HepG2 (cell line): ENCODE results near the gene ZNF697. TPM values are rescaled to one million over a fixed set of nuclear protein-coding genes. Genes with fewer than 3 reads are reported as not detected.
A peak's percentile ranks its signal among the peaks of the same experiment; 100 is the strongest.

Experiments
- MLLT10 ChIP-seq: sonication (generic); formaldehyde crosslinking; IDR thresholded peaks from 2 replicates; pipeline ENCODE4 v1.4.0; 2020; ENCODE audit warnings: missing genetic modification reagents
- POLR2AphosphoS2 ChIP-seq: IDR thresholded peaks from 2 replicates; pipeline ENCODE4 v1.6.1; 2011; ENCODE audit warnings: low read depth, low read length, improper control_type of control experiment
- SRY ChIP-seq: sonication (generic); formaldehyde crosslinking; IDR thresholded peaks from 2 replicates; pipeline ENCODE4 v1.8.0; 2022; ENCODE audit warnings: mild to moderate bottlenecking, missing genetic modification reagents
- ZNF136 ChIP-seq: sonication (generic); formaldehyde crosslinking; IDR thresholded peaks from 2 replicates; pipeline ENCODE4 v1.8.1; 2022; ENCODE audit warnings: low read depth, mild to moderate bottlenecking, moderate library complexity, missing genetic modification reagents
- ZNF264 ChIP-seq: sonication (generic); formaldehyde crosslinking; IDR thresholded peaks from 2 replicates; pipeline ENCODE4 v1.4.0; 2020; ENCODE audit warnings: missing genetic modification reagents
- ZNF329 ChIP-seq: sonication (generic); formaldehyde crosslinking; IDR thresholded peaks from 2 replicates; pipeline ENCODE4 v1.9.0; 2021; ENCODE audit warnings: low read depth, mild to moderate bottlenecking, missing genetic modification reagents
- ZNF503 ChIP-seq: sonication (generic); formaldehyde crosslinking; IDR thresholded peaks from 2 replicates; pipeline ENCODE4 v1.4.0; 2020; ENCODE audit warnings: missing genetic modification reagents
- ZNF589 ChIP-seq: sonication (generic); formaldehyde crosslinking; conservative IDR thresholded peaks from 2 replicates; pipeline ENCODE4 v1.8.0; 2022; ENCODE audit warnings: mild to moderate bottlenecking, moderate library complexity, missing genetic modification reagents
- ZNF629 ChIP-seq: sonication (generic); formaldehyde crosslinking; conservative IDR thresholded peaks from 2 replicates; pipeline ENCODE4 v1.5.0; 2020; ENCODE audit warnings: missing genetic modification reagents
- ZSCAN12 ChIP-seq: sonication (generic); formaldehyde crosslinking; IDR thresholded peaks from 2 replicates; pipeline ENCODE4 v1.9.0; 2021; ENCODE audit warnings: mild to moderate bottlenecking, missing genetic modification reagents
- polyA plus RNA-seq, 8 experiments: library from polyadenylated mRNA; depleted of rRNA in 3 of 8; stranded (reverse) in 7 of 8; unstranded in 1 of 8; fragments of >200 nt; fragmentation: Illumina TruSeq in 4 of 8; extraction: Trizol in 4 of 8; gene quantifications; 2 replicates each; pipeline versions ENCODE4 v1.2.1 to v1.2.3, GENCODE V29; 2011 to 2016; ENCODE audit warnings: low read depth in 4 of 8, missing spikeins in 1 of 8, mixed read lengths in 1 of 8; ENCODE audit not compliant: insufficient read depth in 1 of 8
- total RNA-seq, 5 experiments: library from RNA; depleted of rRNA; stranded (reverse); fragments of >200 nt; fragmentation: Illumina TruSeq; extraction: Trizol; gene quantifications; 2 replicates each; pipeline ENCODE4 v1.2.3, GENCODE V29; 2016; ENCODE audit warnings: low read depth in 1 of 5
- TF ChIP-seq, protein P1 (sequence below): sonication (generic); formaldehyde crosslinking; IDR thresholded peaks from 2 replicates; pipeline ENCODE4 v1.4.0; 2020; ENCODE audit warnings: low read depth, mild to moderate bottlenecking, missing genetic modification reagents
- TF ChIP-seq, protein P2 (sequence below): sonication (generic); formaldehyde crosslinking; IDR thresholded peaks from 2 replicates; pipeline ENCODE4 v1.9.0; 2021; ENCODE audit warnings: mild to moderate bottlenecking, missing genetic modification reagents
- TF ChIP-seq, protein P3 (sequence below): sonication (generic); formaldehyde crosslinking; IDR thresholded peaks from 2 replicates; pipeline ENCODE4 v1.9.0; 2022; ENCODE audit warnings: missing genetic modification reagents, mild to moderate bottlenecking, borderline replicate concordance
- TF ChIP-seq, protein P4 (sequence below): sonication (generic); formaldehyde crosslinking; IDR thresholded peaks from 2 replicates; pipeline ENCODE4 v1.4.0; 2020; ENCODE audit warnings: mild to moderate bottlenecking, missing genetic modification reagents

Gene ZNF697
- total and polyA plus RNA-seq, 2 of the 13 experiments (the other 11 are each of a cell fraction or from before 2014, with no cell fraction given) = 2.3 to 7.1 TPM

- TF ChIP-seq, protein P1, sequence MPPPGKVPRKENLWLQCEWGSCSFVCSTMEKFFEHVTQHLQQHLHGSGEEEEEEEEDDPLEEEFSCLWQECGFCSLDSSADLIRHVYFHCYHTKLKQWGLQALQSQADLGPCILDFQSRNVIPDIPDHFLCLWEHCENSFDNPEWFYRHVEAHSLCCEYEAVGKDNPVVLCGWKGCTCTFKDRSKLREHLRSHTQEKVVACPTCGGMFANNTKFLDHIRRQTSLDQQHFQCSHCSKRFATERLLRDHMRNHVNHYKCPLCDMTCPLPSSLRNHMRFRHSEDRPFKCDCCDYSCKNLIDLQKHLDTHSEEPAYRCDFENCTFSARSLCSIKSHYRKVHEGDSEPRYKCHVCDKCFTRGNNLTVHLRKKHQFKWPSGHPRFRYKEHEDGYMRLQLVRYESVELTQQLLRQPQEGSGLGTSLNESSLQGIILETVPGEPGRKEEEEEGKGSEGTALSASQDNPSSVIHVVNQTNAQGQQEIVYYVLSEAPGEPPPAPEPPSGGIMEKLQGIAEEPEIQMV (CRISPR knock-in tag) = no peak
- TF ChIP-seq, protein P2, sequence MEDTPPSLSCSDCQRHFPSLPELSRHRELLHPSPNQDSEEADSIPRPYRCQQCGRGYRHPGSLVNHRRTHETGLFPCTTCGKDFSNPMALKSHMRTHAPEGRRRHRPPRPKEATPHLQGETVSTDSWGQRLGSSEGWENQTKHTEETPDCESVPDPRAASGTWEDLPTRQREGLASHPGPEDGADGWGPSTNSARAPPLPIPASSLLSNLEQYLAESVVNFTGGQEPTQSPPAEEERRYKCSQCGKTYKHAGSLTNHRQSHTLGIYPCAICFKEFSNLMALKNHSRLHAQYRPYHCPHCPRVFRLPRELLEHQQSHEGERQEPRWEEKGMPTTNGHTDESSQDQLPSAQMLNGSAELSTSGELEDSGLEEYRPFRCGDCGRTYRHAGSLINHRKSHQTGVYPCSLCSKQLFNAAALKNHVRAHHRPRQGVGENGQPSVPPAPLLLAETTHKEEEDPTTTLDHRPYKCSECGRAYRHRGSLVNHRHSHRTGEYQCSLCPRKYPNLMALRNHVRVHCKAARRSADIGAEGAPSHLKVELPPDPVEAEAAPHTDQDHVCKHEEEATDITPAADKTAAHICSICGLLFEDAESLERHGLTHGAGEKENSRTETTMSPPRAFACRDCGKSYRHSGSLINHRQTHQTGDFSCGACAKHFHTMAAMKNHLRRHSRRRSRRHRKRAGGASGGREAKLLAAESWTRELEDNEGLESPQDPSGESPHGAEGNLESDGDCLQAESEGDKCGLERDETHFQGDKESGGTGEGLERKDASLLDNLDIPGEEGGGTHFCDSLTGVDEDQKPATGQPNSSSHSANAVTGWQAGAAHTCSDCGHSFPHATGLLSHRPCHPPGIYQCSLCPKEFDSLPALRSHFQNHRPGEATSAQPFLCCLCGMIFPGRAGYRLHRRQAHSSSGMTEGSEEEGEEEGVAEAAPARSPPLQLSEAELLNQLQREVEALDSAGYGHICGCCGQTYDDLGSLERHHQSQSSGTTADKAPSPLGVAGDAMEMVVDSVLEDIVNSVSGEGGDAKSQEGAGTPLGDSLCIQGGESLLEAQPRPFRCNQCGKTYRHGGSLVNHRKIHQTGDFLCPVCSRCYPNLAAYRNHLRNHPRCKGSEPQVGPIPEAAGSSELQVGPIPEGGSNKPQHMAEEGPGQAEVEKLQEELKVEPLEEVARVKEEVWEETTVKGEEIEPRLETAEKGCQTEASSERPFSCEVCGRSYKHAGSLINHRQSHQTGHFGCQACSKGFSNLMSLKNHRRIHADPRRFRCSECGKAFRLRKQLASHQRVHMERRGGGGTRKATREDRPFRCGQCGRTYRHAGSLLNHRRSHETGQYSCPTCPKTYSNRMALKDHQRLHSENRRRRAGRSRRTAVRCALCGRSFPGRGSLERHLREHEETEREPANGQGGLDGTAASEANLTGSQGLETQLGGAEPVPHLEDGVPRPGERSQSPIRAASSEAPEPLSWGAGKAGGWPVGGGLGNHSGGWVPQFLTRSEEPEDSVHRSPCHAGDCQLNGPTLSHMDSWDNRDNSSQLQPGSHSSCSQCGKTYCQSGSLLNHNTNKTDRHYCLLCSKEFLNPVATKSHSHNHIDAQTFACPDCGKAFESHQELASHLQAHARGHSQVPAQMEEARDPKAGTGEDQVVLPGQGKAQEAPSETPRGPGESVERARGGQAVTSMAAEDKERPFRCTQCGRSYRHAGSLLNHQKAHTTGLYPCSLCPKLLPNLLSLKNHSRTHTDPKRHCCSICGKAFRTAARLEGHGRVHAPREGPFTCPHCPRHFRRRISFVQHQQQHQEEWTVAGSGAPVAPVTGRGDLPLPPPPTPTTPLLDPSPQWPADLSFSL (CRISPR knock-in tag) = no peak
- TF ChIP-seq ZNF136 (CRISPR knock-in tag) (no peak), ZNF503 (CRISPR knock-in tag) (peak; percentile 78; the same call in 1 of the 2 replicates), POLR2AphosphoS2 (no peak), ZSCAN12 (peak; percentile 86; the same call in 1 of the 2 replicates), ZNF264 (CRISPR knock-in tag) (0 out of 2 replicates have a peak, but pooled peaks have one; percentile 68), ZNF329 (CRISPR knock-in tag) (no peak), MLLT10 (CRISPR knock-in tag) (no peak), ZNF629 (CRISPR knock-in tag) (peak; percentile 37; the same call in 1 of the 2 replicates), SRY (CRISPR knock-in tag) (no peak; the same call in 1 of the 2 replicates), ZNF589 (no peak)
- TF ChIP-seq, protein P3, sequence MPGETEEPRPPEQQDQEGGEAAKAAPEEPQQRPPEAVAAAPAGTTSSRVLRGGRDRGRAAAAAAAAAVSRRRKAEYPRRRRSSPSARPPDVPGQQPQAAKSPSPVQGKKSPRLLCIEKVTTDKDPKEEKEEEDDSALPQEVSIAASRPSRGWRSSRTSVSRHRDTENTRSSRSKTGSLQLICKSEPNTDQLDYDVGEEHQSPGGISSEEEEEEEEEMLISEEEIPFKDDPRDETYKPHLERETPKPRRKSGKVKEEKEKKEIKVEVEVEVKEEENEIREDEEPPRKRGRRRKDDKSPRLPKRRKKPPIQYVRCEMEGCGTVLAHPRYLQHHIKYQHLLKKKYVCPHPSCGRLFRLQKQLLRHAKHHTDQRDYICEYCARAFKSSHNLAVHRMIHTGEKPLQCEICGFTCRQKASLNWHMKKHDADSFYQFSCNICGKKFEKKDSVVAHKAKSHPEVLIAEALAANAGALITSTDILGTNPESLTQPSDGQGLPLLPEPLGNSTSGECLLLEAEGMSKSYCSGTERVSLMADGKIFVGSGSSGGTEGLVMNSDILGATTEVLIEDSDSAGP (CRISPR knock-in tag) = peak; percentile 82
- TF ChIP-seq, protein P4, sequence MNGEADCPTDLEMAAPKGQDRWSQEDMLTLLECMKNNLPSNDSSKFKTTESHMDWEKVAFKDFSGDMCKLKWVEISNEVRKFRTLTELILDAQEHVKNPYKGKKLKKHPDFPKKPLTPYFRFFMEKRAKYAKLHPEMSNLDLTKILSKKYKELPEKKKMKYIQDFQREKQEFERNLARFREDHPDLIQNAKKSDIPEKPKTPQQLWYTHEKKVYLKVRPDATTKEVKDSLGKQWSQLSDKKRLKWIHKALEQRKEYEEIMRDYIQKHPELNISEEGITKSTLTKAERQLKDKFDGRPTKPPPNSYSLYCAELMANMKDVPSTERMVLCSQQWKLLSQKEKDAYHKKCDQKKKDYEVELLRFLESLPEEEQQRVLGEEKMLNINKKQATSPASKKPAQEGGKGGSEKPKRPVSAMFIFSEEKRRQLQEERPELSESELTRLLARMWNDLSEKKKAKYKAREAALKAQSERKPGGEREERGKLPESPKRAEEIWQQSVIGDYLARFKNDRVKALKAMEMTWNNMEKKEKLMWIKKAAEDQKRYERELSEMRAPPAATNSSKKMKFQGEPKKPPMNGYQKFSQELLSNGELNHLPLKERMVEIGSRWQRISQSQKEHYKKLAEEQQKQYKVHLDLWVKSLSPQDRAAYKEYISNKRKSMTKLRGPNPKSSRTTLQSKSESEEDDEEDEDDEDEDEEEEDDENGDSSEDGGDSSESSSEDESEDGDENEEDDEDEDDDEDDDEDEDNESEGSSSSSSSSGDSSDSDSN (CRISPR knock-in tag) = peak; percentile 88
Observed at GRCh38 chr1:119631433-119632102, 16.5 kb downstream of the ZNF697 start (continued).
